GM21447 (cell line): ENCODE measurements around the gene CDH5.

ENCODE experiments used
- ATAC-seq: cut with Tn5 transposase; IDR thresholded peaks from one replicate; pipeline ENCODE4 v1.9.1; 2021; ENCODE audit not compliant: unreplicated experiment

CDH5 gene

GRCh38 chr16:66390346-66391108 lies 24.0 kb downstream of the CDH5 start:
- ATAC-seq: no peak

DNA sequence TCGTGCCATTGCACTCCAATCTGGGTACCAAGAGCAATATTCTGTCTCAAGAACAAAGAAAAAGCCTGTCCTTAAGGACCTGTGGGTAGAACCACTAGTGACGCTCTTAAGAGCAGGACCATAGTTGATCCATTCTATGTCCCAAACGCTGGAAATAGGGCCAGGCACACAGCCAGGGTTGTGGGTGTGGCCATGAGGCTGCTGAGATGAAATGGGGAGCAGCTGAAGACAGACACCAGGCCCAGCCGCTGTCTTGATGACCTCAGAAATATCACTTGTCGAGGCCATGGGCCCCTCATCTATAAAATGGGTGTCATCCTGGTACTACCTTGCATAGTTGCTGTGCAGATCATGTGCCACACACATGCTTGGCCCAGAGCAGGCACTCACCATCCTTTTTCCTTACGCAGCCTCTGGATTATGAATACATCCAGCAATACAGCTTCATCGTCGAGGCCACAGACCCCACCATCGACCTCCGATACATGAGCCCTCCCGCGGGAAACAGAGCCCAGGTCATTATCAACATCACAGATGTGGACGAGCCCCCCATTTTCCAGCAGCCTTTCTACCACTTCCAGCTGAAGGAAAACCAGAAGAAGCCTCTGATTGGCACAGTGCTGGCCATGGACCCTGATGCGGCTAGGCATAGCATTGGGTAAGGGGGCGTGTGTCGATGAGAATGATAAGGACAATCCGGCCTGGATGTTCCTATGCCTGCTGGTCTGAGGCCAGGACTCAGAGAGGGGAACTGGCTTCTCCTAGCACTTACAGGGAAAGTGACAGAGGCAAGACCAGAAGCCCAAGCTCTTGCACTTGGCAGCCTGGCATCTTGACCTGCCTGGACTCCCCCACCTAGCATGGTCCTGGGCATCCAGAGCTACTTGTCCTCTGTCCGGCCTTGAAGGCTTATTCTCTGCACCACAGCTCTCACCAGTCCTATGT lies 25.5 kb downstream of the CDH5 start:
- ATAC-seq: no peak

DNA sequence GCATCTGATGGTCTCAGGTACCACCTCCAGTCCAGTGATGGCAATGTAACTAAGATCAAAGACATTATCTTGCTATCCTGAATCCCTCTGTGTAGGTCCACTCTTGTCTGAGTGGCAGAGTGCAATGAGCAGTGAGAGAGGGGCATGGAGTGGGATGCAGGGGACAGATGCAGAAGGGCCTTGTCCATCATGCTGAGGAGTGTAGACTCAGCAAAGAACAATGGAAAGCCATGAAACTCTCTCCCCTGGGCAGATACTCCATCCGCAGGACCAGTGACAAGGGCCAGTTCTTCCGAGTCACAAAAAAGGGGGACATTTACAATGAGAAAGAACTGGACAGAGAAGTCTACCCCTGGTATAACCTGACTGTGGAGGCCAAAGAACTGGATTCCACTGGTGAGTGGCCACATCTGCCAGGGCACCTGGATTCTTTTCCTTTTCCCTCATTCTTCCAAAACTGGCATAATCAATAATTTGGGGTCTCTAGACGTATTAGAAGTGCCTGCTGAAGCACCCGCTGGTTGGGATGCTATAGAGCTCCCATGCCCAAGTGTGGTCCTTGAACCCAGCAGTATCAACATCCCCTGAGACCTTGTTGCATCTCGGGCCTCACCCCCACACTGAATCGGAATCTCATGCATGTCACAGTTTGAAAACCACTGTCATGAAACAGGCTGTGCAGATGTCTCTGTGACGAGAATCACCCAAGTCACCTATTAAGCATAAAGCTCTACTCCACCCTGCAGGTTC lies 29.5 kb downstream of the CDH5 start:
- ATAC-seq: no peak

DNA sequence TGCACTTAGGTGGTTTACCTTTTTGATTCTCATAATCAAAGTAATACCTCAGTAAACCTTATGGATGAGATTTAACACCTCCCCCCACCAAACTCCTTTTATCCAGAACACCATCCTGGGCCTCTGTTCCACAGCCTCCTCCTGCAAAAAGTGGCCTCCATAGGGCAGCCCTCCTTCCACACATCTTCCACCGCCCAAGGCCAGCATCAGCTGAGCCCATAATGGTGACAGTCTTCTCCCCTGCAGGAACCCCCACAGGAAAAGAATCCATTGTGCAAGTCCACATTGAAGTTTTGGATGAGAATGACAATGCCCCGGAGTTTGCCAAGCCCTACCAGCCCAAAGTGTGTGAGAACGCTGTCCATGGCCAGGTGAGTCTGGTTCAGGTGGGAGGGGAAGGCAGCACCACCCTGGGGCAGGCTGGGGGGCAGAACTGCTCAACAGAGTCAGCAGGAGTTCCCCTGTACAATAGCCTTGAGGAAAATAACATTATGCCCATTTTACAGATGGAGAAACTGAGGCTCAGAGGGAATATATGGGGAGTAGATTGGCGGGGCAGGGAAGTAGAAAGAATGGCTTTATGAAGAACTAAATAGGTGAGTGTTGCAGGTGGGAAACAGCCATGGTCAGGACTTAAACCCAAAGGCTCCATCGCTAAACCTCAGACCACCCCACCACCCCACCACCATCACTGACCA lies 31.4 kb downstream of the CDH5 start:
- no peak for ATAC-seq

- ATAC-seq: no peak
Observed at GRCh38 chr16:66399031-66399430, 32.5 kb downstream of the CDH5 start.

DNA sequence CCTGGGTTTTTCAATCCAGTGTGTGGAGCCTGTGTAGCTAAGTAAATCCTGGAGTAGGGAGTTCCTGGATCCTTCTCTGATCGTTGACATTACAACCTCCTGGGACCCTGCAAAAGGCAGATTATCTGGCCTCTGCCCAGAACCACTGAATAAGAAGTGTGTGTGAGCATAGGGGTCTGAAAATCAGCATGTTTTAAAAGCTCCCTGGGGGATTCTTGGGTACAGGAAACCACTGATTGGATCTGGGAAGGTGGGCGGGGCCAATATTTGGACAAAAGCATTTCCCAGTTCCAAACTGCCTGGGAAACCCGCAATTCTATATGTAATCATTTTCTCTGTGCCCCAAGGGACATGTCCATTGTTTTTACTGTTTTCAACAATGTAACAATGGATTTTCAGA lies 33.4 kb downstream of the CDH5 start:
- ATAC-seq: no peak

DNA sequence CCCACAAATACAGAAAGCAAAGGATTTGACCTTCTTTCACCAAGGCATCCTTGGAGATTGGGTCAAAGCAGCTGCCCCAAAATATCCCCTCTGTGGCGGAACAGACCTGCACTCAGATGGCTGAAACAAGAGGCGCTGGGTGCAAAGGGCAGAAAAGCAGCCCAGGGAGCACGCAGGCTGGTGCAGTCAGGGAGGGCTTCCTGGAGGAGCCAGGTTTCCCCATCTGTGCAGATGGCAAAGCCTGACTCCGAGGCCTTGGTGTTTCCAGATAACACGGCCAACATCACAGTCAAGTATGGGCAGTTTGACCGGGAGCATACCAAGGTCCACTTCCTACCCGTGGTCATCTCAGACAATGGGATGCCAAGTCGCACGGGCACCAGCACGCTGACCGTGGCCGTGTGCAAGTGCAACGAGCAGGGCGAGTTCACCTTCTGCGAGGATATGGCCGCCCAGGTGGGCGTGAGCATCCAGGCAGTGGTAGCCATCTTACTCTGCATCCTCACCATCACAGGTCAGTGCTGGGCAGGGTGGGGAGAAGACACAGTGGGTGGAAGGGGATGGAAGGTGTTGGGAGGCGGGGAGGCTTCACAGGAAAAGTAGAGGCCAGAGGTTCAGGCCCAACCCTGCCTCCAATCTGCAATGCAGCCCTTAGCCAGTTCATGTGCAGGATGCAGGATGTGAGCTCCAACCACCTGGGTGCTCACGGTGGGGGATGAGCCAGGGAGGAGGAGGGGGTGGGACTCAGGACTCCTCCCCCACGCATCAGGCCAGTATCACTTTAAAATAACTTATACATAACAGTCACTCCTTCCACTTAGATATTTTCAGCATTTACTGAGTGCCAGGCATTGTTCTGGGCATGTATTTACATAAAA lies 34.3 kb downstream of the CDH5 start:
- no peak for ATAC-seq

- ATAC-seq: no peak
Observed at GRCh38 chr16:66401610-66402009, 35.1 kb downstream of the CDH5 start.

DNA sequence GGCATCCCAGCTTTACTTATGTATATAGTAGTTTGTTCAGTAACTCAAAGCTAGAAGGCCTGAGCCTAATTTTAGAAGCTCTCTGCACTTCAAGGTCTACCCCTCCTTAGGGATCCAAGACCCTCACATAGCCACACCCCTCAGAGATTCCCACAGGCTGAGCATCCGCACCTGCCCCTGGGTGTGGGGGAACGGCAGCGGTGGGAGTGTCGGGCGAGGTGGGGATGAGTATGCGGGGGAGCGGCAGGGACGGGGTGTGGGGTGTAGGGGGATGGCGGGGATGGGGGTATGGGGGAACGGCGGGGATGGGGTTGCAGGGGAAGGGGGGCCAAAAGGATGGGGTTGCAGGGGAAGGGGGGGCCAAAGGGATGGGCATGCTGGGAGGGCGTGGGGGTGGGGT lies 35.7 kb downstream of the CDH5 start:
- ATAC-seq: no peak

DNA sequence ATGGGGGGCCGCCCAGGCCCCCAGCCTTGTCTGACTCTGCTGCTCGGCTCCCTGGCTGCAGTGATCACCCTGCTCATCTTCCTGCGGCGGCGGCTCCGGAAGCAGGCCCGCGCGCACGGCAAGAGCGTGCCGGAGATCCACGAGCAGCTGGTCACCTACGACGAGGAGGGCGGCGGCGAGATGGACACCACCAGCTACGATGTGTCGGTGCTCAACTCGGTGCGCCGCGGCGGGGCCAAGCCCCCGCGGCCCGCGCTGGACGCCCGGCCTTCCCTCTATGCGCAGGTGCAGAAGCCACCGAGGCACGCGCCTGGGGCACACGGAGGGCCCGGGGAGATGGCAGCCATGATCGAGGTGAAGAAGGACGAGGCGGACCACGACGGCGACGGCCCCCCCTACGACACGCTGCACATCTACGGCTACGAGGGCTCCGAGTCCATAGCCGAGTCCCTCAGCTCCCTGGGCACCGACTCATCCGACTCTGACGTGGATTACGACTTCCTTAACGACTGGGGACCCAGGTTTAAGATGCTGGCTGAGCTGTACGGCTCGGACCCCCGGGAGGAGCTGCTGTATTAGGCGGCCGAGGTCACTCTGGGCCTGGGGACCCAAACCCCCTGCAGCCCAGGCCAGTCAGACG lies 36.2 kb downstream of the CDH5 start:
- no peak for ATAC-seq

DNA sequence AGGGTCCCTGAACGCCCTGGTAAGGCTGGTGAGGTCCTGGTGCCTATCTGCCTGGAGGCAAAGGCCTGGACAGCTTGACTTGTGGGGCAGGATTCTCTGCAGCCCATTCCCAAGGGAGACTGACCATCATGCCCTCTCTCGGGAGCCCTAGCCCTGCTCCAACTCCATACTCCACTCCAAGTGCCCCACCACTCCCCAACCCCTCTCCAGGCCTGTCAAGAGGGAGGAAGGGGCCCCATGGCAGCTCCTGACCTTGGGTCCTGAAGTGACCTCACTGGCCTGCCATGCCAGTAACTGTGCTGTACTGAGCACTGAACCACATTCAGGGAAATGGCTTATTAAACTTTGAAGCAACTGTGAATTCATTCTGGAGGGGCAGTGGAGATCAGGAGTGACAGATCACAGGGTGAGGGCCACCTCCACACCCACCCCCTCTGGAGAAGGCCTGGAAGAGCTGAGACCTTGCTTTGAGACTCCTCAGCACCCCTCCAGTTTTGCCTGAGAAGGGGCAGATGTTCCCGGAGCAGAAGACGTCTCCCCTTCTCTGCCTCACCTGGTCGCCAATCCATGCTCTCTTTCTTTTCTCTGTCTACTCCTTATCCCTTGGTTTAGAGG lies 37.1 kb downstream of the CDH5 start:
- ATAC-seq: no peak

GRCh38 chr16:66405057-66405783 lies 38.7 kb downstream of the CDH5 start:
- no peak for ATAC-seq

- ATAC-seq: peak; percentile 75
Observed at GRCh38 chr16:66406534-66407221, 40.2 kb downstream of the CDH5 start.

DNA sequence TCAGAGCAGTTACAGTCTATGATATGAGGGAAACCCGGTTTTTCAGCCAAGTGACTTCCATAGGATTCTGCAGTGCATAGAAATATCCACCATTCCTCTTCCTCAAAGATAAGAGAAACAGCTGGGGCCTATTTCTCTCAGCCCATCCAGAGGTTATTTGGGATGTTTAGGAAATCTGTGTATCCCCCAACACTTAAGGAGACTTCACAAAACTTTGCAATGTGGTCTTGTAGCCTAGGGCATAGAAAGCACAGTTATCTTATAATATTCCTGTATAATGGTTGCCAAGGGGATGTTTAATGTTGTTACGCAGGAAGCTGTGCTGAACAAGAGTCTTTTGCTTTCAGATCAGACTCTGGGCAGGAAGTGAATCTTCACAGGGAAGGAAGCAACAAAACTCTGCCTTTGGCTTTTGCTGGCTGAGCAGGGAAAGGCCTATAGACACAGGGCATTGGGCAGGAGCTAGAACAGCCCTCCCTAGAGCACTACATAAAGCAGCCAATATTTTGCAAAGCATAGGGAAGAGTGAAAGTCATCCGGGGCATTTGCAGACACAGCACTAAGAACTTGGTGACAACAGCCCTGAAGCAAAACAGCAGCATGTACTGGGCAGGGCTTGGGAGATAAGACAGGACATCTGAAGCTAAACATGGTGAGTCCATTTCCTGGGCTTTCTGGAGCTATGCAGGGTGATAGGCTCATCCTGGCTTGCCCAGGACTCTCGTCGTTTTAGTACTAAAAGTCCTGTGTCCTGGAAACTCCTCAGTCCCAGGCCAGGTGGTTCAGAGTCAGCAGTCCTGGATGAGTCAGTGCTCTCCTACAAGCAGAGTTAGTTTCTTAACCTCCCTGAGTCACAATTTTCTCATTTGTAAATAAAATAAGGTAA lies 41.9 kb downstream of the CDH5 start:
- ATAC-seq: no peak

DNA sequence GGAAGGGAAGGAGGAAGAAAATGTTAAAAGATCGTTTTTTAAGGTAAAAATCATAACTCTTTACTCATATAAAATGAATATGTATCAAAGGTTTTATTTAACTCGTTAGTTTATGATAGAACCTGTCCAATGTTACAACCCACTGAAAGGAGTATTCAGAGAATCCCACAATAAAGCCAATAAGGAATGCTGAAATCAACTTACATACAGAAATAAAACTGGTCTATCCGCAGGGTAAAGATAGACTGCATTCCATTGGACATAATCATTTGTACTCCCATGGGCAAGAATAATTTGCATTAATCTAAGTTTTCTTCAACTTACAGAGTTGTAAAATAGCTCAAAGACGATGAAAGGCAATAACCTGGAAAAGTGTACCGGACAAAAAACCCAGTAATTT lies 42.7 kb downstream of the CDH5 start:
- no peak for ATAC-seq

- no peak for ATAC-seq
Observed at GRCh38 chr16:66412182-66412581, 45.7 kb downstream of the CDH5 start.

DNA sequence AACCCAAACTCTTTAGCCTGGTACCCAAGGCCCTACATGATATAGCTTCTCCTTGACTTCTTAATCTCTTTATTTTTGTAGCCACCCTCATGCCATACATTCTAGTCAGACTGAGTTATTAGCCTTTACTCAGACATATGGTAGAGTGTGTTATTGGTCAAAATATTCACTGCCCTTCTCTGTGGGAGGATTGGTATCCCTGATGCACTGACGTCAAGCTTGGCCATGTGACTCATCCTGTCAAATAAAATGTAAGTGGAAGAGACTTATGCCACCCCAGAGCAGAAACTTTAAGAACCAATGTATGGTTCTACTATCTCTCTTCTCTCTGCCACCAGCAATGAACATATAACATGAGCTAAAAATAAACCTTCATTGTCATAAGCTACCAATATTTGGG lies 48.4 kb downstream of the CDH5 start:
- no peak for ATAC-seq
